Keratinocyte (primary cell): Measurements from ENCODE around the gene TAF11.
"Not testable (repeated sequence)": the region's sequence is repeated elsewhere in the genome, so short reads cannot be mapped to it uniquely, and the experiment has no call there.

Experiments
- CTCF ChIP-seq, 3 experiments: IDR thresholded peaks in 1 of 3; conservative IDR thresholded peaks in 1 of 3; optimal IDR thresholded peaks in 1 of 3; 2 replicates in 2 of 3; 3 replicates in 1 of 3; pipeline versions ENCODE3 to v1.5.1; 2011; ENCODE audit warnings: low read length in 3 of 3, mild to moderate bottlenecking in 3 of 3, moderate library complexity in 2 of 3, control low read depth in 1 of 3, inconsistent platforms in 1 of 3; ENCODE audit not compliant: insufficient read depth in 2 of 3; ENCODE audit errors: extremely low read depth in 1 of 3
- EZH2 ChIP-seq: IDR thresholded peaks from one replicate; pipeline ENCODE4 v1.6.1; 2012; ENCODE audit warnings: inconsistent platforms, mild to moderate bottlenecking, low read length, moderate library complexity

- not testable (repeated sequence) for TF ChIP-seq CTCF (optimal IDR thresholded peaks at IDR 0.05 in 1 of 3, IDR thresholded peaks at IDR 0.05 in 1 of 3, conservative IDR thresholded peaks at IDR 0.05 in 1 of 3; ENCODE audit: extremely low read depth in 1 of 3, insufficient read depth in 2 of 3, low read length in 3 of 3); EZH2
These were observed 2.0 kb downstream of the TAF11 start for GRCh38 chr6:34885837-34886236.
